Measurements from ENCODE around the gene MTERF2. TPM values are rescaled to one million over a fixed set of nuclear protein-coding genes. Genes with fewer than 3 reads are reported as not detected.
"Not testable (repeated sequence)": the region's sequence is repeated elsewhere in the genome, so short reads cannot be mapped to it uniquely, and the experiment has no call there.

MTERF2 gene, protein sequence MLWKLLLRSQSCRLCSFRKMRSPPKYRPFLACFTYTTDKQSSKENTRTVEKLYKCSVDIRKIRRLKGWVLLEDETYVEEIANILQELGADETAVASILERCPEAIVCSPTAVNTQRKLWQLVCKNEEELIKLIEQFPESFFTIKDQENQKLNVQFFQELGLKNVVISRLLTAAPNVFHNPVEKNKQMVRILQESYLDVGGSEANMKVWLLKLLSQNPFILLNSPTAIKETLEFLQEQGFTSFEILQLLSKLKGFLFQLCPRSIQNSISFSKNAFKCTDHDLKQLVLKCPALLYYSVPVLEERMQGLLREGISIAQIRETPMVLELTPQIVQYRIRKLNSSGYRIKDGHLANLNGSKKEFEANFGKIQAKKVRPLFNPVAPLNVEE
- 14.2 TPM for total RNA-seq
- long read RNA-seq, transcript MTERF2-201 (3 exons, 1,790 nt) = major isoform, 15 of 37 reads
- long read RNA-seq, transcript MTERF2-202 (3 exons, 1,763 nt) = minor isoform, 7 of 37 reads
- long read RNA-seq, partial matches to known transcripts = 0 of 37 reads
- long read RNA-seq, other reads (novel, unspliced or antisense) = 8 of 37 reads

DNA sequence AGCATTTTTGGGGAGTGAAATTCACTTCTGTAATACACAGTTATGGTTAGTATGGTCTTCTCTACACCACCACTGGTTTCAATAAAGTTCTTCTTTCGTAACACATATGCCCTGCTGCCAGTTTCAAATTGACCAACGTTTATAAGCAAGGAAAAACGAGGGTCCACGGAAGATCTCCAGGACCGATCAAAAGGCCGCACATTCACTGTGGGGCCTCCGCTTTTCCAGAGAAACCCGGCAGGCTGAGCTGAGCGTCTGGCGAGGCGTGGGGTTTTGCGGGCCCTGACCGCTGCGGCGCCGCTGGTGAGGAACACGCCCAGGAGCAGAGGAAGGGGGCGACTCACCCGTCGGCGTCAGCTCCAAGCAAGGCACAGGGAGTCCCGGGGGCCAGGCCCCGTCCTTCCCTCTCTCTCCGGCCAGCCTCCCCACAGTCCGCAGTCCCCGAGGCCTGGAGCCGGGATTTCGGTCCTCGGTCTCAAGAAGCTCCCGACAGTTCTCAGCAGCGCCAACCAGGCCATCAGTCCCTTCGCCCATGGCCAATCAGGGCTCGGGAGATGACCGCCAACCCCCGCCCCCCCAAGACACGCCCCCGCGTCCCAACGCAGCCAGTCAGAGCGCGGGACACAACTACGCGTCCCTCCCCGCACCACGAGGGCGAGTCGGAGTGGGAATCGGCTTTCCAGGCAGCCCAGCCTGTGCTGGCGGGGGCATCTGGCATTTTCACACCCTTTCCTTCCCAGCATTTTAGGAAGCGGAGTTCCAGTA, at the start of gene MTERF2:
TSS of gene MTERF2 (minus strand) at position 522 of the 765 bp plus-strand sequence. CDS start 8,432 bp downstream, outside the sequence.
- DNase-seq (ENCODE audit: low spot score) = peak; percentile 97

DNA sequence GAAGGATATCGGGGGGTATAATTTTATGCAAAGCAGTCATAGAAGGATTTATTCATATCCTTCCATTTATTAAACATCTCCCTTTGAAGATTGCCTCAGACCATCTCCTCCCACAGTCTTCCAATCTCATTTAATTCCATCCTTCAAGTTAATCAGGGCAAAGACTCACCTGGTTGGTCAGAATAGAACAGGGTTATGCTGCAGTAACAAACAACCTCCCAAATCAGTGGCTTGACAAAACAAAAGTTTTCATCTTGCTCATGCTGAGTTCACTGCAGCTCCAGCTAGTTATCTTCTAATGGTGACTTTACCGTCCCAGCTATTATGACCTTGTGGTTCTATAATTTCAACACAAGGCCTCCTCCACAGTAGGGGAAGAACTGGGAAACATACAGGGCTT, 48.8 kb upstream of the MTERF2 start:
- DNase-seq (ENCODE audit: low spot score) = no peak

DNA sequence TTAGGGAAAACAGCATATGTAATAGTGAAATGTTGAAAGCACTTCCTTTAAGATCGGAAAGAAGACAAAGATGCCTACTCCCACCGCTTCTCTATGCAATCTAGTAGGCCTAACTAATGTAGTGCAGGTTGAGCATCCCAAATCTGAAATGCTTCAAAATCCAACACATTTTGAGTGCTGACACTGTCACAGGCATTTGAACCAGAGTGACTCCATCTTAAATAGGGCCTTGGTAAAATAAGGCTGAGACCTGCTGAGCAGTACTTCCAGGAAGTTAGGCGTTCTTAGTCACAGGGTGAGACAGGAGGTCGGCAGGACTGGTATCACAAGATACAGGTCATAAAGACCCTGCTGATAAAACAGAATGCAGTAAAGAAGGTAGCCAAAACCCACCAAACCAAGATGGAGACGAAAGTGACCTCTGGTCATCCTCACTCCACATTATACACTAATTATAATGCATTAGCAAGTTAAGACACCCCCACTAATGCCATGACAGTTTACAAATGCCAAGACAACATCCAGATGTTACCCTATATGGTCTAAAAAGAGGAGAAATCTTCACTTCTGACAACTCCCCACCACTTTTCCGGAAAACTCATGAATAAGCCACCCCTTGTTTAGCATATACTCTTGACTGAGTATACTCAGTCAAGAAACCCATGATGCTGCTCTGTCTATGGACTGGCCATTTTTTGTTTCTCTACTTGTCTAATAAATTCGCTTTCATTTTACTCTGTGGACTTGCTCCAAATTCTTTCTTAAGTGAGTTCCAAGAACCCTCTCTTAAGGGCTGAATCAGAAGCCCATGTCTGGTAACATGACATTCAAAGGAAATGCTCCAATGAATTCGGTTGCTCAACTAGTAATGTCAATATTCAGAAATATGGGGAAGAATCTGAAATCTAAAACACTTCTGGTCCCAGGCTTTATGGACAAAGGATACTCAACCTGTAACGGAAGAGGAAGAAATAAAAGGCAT, 47.1 kb upstream of the MTERF2 start:
- no peak for DNase-seq (ENCODE audit: low spot score)

DNA sequence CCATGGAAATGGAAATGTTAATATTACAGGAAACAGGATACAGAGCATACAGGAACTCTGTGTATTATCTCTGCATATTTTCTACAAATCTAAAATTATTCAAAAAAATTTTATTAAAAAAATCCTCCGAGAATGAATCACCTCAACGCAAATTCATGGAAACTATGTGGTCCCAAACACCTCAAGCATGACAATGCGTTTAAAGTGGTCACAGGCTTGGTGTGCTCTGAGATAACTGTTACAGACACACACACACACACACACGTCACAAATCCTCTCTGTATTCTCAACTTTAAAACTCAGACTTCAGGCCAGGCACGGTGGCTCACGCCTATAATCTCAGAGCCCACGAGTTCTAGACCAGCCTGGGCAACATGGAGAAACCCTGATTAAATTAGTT, 45.3 kb upstream of the MTERF2 start:
- no peak for DNase-seq (ENCODE audit: low spot score)

DNA sequence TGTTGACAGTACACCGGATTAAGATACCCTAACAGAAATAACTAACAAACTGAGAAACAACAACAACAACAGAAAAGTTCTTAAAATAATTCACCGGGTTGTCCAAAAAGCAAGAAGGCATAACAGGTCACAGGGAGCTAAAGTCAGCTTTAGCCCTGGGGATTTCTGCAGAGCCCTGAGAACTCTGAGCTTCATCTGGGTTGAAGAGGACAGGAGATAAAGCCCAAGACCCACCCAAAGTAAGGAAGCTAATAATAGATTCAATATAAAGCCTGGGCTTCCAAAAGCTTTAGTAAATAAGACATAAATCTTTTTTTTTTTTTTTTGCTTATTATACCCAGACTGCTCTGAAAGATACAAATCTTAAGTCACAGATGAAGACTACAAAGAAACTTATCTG, 44.1 kb upstream of the MTERF2 start:
- no peak for DNase-seq (ENCODE audit: low spot score)

DNA sequence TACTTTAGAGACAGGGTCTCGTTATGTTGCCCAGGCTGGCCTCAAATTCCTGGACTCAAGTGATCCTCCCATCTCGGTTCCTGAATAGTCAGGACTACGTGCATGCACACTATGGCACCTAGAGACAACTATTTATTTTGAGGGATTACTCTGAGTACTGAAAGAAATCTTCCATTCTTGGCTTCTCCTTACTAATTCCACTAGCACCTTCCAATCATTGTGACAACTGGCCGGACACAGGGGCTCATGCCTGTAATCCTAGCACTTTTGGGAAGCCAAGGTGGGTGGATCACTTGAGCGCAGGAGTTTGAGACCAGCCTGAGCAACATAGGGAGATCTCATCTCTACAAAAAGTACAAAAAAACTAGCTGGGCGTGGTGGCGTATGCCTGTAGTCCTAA, 42.1 kb upstream of the MTERF2 start:
- no peak for DNase-seq (ENCODE audit: low spot score)

DNA sequence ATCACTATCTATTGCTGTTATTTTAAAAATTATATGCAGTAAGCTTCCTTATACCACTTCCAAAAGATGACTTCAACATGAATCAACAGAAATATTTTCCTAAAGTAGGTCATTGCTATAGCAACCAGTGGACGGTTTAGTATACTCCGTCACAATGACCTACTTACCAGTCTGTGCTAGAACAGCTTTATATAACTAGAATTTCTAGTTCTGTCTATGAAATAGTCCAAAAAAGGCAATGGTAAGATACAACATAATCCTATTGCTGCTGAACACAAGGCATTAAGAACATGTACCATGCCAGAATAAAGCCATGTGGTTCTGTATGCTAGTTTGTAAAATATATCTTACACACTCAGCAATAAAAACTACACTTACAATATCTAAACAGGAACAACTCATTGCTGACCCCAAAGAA, 40.7 kb upstream of the MTERF2 start:
- no peak for DNase-seq (ENCODE audit: low spot score)

DNA sequence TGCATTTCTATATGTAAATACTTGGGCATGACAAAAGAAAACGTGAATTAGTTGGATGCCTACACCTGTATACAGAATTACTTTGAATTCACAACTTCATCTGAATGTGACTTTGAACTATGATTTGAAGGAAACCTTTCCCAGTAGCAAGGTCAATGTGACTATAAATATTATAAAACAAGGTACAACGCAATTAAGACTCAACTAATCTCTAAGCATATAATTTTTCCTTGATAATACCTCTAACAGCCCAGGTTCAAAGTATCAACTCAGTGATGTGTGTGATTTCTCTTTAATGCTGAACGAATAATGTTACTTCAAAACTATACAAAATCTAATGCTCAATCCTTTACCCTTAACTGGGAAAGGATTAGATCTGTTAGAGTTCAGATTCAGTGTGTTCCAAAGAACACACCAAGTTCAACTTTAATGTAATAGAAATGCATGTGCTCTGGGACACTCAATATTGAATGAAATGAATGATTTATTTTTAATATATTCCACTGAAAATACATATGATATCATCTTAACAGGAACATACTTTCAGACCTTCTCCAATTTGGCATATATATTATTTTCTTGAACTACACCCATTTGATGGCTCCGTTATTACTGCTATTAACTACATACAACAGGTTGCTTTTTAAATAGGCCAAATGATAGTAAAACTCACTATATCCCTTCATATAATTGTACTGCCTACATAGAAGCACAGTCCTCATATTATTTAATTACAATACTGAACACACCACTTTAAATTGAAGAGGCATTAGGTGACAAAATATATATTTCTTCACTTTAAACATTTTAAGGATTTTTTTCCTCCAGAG, 40.1 kb upstream of the MTERF2 start:
- DNase-seq (ENCODE audit: low spot score) = no peak

DNA sequence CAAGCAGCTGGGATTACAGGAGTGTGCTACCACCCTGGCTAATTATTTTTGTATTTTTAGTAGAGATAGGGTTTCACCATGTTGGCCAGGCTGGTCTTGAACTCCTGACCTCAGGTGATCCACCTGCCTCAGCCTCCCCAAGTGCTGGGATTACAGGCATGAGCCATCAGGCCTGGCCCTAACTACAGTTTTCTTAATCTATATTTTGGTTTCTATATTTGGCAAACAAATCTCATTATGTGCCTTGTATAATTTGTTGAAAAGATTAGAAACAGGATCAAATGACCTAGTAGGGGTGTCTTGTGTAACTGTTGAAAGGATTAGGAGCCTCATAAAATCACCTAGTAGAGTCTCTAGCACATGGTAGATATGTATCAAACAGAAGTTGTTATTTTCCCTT, 39.4 kb upstream of the MTERF2 start:
- DNase-seq (ENCODE audit: low spot score) = not testable (repeated sequence)

DNA sequence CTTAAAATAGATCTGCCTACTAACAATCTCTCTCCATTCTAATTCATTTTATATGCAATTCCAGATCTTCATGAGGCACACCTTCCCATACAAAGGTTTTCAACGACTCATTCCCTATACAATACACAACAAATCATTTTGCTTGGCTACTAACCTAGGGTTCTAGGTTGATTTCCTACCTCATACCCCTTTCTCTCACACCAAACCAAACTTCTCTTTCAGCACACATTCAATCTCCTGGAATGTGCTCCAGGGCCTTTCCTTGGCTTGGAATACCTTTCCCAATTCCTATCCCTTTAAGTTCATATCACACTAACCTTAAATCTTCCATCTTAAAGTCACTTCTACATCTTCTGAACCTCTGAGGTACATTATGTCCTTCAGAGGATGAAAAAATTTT, 38.7 kb upstream of the MTERF2 start:
- DNase-seq (ENCODE audit: low spot score) = no peak

DNA sequence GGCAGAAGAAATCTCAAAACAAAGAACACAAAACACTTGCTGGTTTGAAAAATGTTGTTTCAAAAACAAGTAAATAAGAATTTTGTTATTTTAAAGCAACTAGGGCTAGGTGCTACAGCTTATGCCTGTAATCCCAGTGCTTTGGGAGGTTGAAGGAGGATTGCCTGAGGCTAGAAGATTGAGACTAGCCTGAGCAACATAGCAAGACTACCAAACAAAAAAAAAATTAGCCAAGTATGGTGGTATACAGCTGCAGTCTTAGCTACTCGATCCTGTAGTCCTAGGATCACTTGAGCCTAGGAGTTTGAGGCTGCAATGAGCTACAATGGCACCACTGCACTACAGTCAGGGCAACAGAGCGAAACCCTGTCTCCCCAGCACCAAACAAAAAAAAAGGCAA, 32.6 kb upstream of the MTERF2 start:
- DNase-seq (ENCODE audit: low spot score) = no peak

DNA sequence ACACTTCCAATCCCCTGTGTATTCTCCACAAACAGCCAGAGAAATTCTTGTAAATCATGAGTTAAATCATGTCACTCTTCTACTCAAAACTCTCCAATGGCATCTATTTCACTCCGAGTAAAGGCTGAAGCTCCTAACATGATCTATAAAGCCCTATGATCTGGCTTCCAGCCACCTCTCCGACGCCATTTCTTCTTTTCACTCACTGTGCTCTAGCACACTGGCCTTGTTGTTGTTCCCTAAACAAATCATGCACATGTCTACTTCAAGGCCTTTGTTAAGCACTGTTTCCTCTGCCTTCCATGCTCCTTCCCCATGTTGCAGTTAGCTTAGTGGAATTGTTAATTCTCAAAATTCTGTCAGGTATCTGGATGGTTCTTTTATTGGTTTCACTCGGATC, 30.1 kb upstream of the MTERF2 start:
- no peak for DNase-seq (ENCODE audit: low spot score)

DNA sequence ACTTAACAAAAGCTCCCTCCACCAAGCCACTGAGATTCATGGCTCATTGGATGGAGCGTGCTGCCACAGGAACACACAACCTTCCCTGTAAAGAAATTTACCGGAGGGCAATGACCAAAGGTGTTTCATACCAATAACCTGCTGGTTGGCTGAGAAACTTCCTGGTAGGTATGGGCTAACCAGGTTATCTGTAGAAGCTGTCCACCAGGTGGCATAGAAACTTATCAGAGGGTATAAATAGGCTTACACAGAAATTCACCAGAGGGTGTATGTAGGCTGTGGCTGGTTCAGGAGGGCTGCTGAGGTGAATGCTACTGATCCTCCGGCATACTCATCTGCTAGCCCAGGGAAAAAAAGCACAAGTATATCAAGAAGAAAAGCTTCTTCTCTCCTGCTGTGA, 27.1 kb upstream of the MTERF2 start:
- DNase-seq (ENCODE audit: low spot score) = no peak

DNA sequence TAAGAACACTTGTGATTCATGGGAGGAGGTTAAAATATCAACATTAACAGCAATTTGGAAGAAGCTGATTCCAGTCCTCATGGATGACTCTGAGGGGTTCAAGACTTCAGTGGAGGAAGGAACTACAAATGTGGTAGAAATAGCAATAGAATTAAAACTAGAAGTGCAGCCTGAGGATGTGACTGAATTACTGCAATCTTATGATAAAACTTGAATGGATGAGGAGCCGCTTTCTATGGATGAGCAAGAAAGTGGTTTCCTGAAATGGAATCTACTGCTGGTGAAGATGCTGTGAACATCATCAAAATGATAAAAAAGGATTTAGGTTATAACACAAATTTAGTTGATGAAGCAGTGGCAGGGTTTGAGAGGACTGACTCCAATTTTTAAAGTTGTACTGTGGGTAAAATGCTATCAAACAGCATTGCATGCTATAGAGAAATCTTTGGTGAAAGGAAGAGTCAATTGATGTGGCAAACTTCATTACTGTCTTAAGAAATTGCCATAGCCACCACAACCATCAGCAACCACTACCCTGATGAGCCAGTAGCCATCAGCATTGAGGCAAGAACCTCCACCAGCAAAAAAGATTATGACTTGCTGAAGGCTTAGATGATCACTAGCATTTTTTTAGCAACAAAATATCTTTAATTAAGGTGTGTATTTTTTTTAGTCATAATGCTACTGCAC, 25.9 kb upstream of the MTERF2 start:
- no peak for DNase-seq (ENCODE audit: low spot score)

DNA sequence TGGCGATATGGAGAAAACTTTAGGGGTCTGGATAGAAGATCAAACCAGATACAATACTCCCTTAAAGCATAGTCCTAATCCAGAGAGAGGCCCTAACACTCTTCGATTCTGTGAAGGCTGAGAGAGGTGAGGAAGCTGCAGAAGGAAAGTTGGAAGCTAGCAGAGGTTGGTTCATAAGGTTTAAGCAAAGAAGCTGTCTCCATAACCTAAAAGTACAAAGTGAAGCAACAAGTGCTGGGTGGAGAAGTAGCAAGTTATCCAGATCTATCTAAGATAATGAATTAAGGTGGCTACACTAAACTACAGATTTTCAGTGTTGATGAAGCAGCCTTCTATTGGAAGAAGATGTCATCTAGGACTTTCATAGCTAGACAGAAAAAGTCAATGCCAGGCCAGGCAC, 24.6 kb upstream of the MTERF2 start:
- DNase-seq (ENCODE audit: low spot score) = no peak

DNA sequence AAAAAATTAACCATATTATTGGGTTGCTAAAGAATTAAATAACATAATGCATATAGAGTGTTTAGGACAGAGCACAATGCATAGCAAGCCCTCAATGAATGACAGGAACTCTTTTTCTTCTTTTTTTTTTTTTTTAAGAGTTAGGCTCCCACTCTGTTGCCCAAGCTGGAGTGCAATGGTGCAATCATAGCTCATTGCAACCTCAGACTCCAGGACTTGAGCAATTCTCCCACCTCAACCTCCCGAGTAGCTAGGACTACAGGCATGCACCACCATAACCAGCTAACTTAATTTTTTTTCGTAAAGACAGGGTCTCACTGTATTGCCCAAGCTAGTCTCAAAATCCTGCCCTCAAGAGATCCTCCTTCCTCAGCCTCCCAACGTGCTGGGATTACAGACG, 20.5 kb upstream of the MTERF2 start:
- DNase-seq (ENCODE audit: low spot score) = no peak

DNA sequence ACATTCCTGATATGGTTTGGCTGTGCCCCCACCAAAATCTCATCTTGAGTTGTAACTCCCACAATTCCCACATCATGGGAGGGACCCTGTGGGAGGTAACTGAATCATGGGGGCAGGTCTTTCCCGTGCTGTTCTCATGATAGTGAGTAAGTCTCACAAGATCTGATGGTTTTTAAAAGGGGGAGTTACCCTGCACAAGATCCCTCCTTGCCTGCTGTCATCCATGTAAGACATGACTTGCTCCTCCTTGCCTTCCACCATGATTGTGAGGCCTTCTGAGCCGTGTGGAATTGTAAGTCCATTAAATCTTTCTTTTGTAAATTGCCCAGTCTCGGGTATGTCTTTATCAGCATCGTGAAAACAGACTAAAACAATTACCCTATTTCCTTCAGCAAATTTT, 15.7 kb upstream of the MTERF2 start:
- not testable (repeated sequence) for DNase-seq (ENCODE audit: low spot score)

DNA sequence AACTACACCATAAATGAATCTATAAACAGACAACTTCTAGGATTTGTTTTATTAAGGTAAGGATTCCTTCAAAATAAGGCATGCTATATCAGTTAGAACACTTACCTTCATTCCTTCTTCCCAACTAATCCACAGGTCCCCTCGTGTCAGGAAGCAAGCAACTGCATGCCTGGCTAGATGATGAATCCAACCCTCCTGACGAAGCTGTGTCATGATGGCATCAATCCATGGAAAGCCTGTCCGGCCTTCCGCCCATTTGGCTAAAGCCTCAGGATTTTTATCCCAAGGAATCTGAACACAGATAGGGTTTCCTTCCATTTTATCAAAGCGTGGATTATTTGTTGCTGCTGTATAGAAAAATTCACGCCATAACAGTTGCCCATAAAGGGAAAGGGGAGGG, 12.5 kb upstream of the MTERF2 start:
- no peak for DNase-seq (ENCODE audit: low spot score)

DNA sequence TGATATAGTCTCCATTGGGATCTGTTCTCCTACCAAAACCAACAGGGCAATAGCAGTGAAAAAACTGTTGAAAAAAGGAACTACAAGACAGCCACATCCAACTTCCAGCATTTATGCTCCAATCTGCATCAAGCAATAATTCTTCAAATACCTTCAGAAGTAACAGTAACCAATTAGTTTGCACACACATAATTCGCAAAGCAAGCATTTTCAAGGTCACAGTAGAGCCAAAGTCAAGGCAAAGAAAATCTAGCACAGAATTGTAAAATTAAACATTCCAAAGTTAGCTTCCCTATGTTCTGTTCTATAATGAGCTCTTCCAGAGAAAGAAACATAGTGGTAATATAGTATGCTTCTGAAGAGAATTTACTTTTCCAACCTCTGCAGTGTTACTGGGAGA, 11.0 kb upstream of the MTERF2 start:
- no peak for DNase-seq (ENCODE audit: low spot score)

DNA sequence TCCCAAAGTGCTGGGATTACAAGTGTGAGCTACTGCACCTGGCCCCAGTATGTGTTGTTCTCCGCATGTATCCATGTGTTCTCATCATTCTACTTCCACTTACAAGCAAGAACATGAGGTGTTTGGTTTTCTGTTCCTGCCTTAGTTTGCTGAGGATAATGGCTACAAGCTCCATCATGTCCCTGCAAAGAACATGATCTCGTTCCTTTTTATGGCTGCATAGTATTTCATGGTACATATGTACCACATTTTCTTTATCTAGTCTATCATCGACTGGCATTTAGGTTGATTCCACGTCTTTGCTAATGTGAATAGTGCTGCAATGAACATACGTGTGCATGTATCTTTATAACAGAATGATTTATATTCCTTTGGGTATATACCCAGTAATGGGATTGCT, 9.2 kb upstream of the MTERF2 start:
- not testable (repeated sequence) for DNase-seq (ENCODE audit: low spot score)
